ENCODE data around the gene COX6B2.

- no peak for TF ChIP-seq GATA2 (IDR thresholded peaks at IDR 0.05; ENCODE audit: low read depth, low read length)
- no peak for TF ChIP-seq GATA3 (IDR thresholded peaks at IDR 0.05; ENCODE audit: low read depth, low read length)
Observed at GRCh38 chr19:55324662-55325061, 29.9 kb downstream of the COX6B2 start.

Measured in SH-SY5Y (cell line).